Fibroblast of lung (primary cell): ENCODE data around the gene MYO5B. TPM values are rescaled to one million over a fixed set of nuclear protein-coding genes. Genes with fewer than 3 reads are reported as not detected.
A peak's percentile ranks its signal among the peaks of the same experiment; 100 is the strongest.

Experiments
- DNase-seq, 2 donors: peaks; one replicate each; pipeline versions ENCODE4 v3.0.0 to v3.0.0-alpha.2; 2010; ENCODE audit warnings: low read depth in 2 of 2
- H2AFZ ChIP-seq: 2 replicates; pipeline ENCODE4 v1.5.1; 2012; ENCODE audit warnings: low read length, control low read depth, inconsistent platforms
- H3K27ac ChIP-seq: 2 replicates; pipeline ENCODE4 v1.5.1; 2011; ENCODE audit warnings: low read length, control low read depth; ENCODE audit not compliant: insufficient read depth
- H3K27me3 ChIP-seq: 2 replicates; pipeline ENCODE4 v1.5.1; 2011; ENCODE audit warnings: mild to moderate bottlenecking, low read length; ENCODE audit not compliant: control insufficient read depth, insufficient read depth
- H3K36me3 ChIP-seq: 2 replicates; pipeline ENCODE4 v1.5.1; 2011; ENCODE audit warnings: low read length; ENCODE audit not compliant: control insufficient read depth, insufficient read depth
- H3K4me1 ChIP-seq: 2 replicates; pipeline ENCODE4 v1.5.1; 2011; ENCODE audit warnings: low read length; ENCODE audit not compliant: control insufficient read depth, insufficient read depth; ENCODE audit errors: extremely low read depth
- H3K4me2 ChIP-seq: 2 replicates; pipeline ENCODE4 v1.5.1; 2011; ENCODE audit warnings: low read length, control low read depth; ENCODE audit not compliant: insufficient read depth; ENCODE audit errors: extremely low read depth
- H3K4me3 ChIP-seq, 4 experiments: fragments of 200-600 bp in 1 of 4; sonication (generic) in 1 of 4; replicated peaks in 1 of 4; 2 replicates each; pipeline ENCODE4 v1.5.1; 2011 to 2016; ENCODE audit warnings: low read length in 4 of 4, low read depth in 3 of 4, mild to moderate bottlenecking in 3 of 4, control low read depth in 2 of 4, inconsistent platforms in 1 of 4, mixed read lengths in 1 of 4; ENCODE audit not compliant: insufficient read depth in 1 of 4; ENCODE audit errors: control extremely low read depth in 1 of 4
- H3K79me2 ChIP-seq: 2 replicates; pipeline ENCODE4 v1.5.1; 2012; ENCODE audit warnings: mild to moderate bottlenecking, low read length, inconsistent platforms; ENCODE audit not compliant: control insufficient read depth, insufficient read depth
- H3K9ac ChIP-seq: 2 replicates; pipeline ENCODE4 v1.5.1; 2011; ENCODE audit warnings: mild to moderate bottlenecking, low read length, control low read depth; ENCODE audit not compliant: insufficient read depth
- H3K9me3 ChIP-seq: 2 replicates; pipeline ENCODE4 v1.5.1; 2012; ENCODE audit warnings: low read depth, low read length; ENCODE audit not compliant: control insufficient read depth, insufficient read depth
- H4K20me1 ChIP-seq: 2 replicates; pipeline ENCODE4 v1.5.1; 2011; ENCODE audit warnings: low read length; ENCODE audit not compliant: control insufficient read depth, insufficient read depth; ENCODE audit errors: extremely low read depth
- EZH2 ChIP-seq: IDR thresholded peaks from 2 replicates; pipeline ENCODE4 v1.5.1; 2012; ENCODE audit warnings: low read length, control low read depth, mild to moderate bottlenecking; ENCODE audit errors: missing control alignments
- polyA plus RNA-seq, 2 donors: library from polyadenylated mRNA; depleted of rRNA in 1 of 2; stranded (reverse) in 1 of 2; unstranded in 1 of 2; fragments of >200 nt; gene quantifications; 2 replicates each; pipeline ENCODE4 v1.2.1, GENCODE V29; 2011 to 2012; ENCODE audit warnings: missing spikeins in 1 of 2
- total RNA-seq: library from RNA; depleted of rRNA; stranded (reverse); fragments of >200 nt; gene quantifications from 2 replicates; pipeline ENCODE4 v1.2.1, GENCODE V29; 2014
- TF ChIP-seq, protein P1 (sequence below), 2 donors: IDR thresholded peaks in 1 of 2; conservative IDR thresholded peaks in 1 of 2; 1 replicate in 1 of 2; 2 replicates in 1 of 2; pipeline ENCODE4 v1.5.1; 2011 to 2012; ENCODE audit warnings: low read length in 2 of 2, control low read depth in 1 of 2, inconsistent platforms in 1 of 2, low read depth in 1 of 2, mild to moderate bottlenecking in 1 of 2

The MYO5B gene
- total and polyA plus RNA-seq, 2 donors (not counting 1 experiment from before 2014, with no cell fraction given), result under 0.01 to 0.06 TPM

DNA sequence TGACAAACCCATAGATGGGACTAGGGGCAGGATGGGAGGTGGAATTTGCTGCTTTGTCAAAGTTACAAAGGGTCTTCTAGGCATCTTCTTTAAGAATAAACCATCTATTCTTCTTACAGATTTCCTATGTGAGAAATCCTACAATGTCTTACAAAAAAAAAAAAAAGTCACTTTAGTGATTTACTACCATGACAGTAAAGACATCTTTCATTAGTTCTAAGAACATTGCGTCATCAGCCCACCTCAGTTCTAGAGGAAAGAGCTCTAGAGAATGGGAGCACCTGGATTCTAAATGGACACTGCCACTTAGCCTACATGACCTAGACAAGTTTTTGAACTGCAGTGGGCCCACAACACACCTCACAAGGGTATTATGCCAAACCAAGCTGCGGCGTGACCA lies 172.0 kb downstream of the MYO5B start:
- no peak overlapping the region for H3K4me2 ChIP-seq
- no peak for DNase-seq

DNA sequence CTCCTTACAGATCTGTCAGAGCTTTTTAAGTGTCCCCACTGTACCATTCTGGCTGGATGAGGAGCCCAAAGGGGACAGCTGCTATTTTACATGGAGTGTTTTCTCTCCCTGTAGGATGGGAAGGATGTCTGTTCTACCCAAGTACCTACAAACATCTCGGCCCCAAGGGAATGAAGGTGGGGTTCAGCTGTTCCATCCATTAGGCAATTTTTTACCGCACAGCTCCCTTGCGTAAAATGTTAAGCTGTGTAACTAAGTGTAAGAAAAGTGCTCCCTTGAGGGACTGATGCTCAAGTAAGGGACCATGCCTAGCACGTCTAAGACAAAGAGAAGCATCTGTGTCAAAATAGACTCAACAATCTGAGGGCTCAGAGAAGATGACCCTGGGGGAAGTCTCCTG lies 180.3 kb downstream of the MYO5B start:
- Histone ChIP-seq H3K27me3 (no peaks in the 10 kb centered on the region), H3K4me2 (no peak overlapping the region), H2AFZ (no peak overlapping the region), H3K4me3 (no peak overlapping the region), H4K20me1 (no peaks in the 10 kb centered on the region), H3K79me2 (no peaks in the 10 kb centered on the region), H3K36me3 (no peaks in the 10 kb centered on the region), H3K9me3 (no peaks in the 10 kb centered on the region), H3K4me1 (no peaks in the 10 kb centered on the region), H3K27ac (no peak overlapping the region), H3K9ac (no peak overlapping the region)
- TF ChIP-seq, protein P1, sequence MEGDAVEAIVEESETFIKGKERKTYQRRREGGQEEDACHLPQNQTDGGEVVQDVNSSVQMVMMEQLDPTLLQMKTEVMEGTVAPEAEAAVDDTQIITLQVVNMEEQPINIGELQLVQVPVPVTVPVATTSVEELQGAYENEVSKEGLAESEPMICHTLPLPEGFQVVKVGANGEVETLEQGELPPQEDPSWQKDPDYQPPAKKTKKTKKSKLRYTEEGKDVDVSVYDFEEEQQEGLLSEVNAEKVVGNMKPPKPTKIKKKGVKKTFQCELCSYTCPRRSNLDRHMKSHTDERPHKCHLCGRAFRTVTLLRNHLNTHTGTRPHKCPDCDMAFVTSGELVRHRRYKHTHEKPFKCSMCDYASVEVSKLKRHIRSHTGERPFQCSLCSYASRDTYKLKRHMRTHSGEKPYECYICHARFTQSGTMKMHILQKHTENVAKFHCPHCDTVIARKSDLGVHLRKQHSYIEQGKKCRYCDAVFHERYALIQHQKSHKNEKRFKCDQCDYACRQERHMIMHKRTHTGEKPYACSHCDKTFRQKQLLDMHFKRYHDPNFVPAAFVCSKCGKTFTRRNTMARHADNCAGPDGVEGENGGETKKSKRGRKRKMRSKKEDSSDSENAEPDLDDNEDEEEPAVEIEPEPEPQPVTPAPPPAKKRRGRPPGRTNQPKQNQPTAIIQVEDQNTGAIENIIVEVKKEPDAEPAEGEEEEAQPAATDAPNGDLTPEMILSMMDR (conservative IDR thresholded peaks at IDR 0.05 in 1 of 2, IDR thresholded peaks at IDR 0.05 in 1 of 2; ENCODE audit: low read depth in 1 of 2, low read length in 2 of 2), result no peak
- TF ChIP-seq EZH2, result no peak
- DNase-seq, result no peak

More for the DNA sequence above, 172.0 kb downstream of the MYO5B start:
- no peaks in the 10 kb centered on the region for H3K27me3 ChIP-seq
- TF ChIP-seq EZH2, result no peak
- TF ChIP-seq, protein P1 (conservative IDR thresholded peaks at IDR 0.05 in 1 of 2, IDR thresholded peaks at IDR 0.05 in 1 of 2; ENCODE audit: low read depth in 1 of 2, low read length in 2 of 2), result no peak
- H3K27ac ChIP-seq, result no peak overlapping the region
- no peaks in the 10 kb centered on the region for H3K36me3 ChIP-seq
- H3K9me3 ChIP-seq, result no peaks in the 10 kb centered on the region
- no peaks in the 10 kb centered on the region for H3K79me2 ChIP-seq
- no peaks in the 10 kb centered on the region for H3K4me1 ChIP-seq
- no peaks in the 10 kb centered on the region for H4K20me1 ChIP-seq
- no peak overlapping the region for H3K4me3 ChIP-seq
- H2AFZ ChIP-seq, result no peak overlapping the region
- H3K9ac ChIP-seq, result no peak overlapping the region

DNA sequence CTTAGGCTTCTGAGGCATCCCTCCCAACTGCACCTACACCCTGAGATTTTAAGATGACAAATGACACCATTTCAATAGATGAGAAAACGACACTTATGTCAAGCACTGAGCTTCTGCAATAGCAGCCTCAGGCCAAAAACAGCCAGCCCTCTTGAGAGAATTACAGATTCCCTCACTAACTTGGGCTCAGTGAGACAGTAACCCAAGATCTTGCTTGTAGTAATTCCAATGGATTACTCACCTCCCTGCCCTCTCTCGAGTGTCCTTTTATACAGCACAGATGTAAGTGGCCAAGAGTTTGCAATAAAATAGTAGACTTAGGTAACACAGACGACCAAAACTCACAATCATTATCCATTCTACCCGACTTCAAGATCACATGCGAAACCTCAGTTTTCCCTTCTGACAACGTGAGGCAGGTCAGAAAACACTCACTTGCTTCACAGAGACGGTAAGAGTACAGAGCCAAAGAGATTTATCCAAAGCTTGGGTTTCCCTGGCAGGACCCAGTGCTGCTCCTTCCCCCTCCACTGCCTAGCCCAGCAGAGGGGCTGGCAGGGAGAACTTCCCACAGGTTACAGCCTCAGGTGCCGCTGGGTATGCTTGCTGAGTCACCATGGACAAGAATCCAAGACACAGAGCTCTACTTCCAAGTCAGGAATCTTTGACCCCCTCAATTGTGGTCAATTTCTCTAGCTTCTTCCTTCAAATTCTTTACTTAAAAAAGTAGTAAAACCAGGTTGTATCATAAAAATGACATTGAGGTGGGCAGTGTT lies 181.4 kb downstream of the MYO5B start:
- Histone ChIP-seq H3K27ac (no peak overlapping the region), H3K36me3 (no peaks in the 10 kb centered on the region), H2AFZ (no peak overlapping the region), H3K4me3 (no peak overlapping the region), H3K9ac (no peak overlapping the region), H3K27me3 (no peaks in the 10 kb centered on the region), H3K79me2 (no peaks in the 10 kb centered on the region), H3K4me2 (no peak overlapping the region), H3K4me1 (no peaks in the 10 kb centered on the region), H4K20me1 (no peaks in the 10 kb centered on the region), H3K9me3 (no peaks in the 10 kb centered on the region)
- TF ChIP-seq, protein P1 (conservative IDR thresholded peaks at IDR 0.05 in 1 of 2, IDR thresholded peaks at IDR 0.05 in 1 of 2; ENCODE audit: low read depth in 1 of 2, low read length in 2 of 2), result no peak
- DNase-seq, result peak in 1 of 2 donors; percentile 22
